WTC11 (cell line): ENCODE measurements around the gene NTN3. TPM values are rescaled to one million over a fixed set of nuclear protein-coding genes. Genes with fewer than 3 reads are reported as not detected.

Experiments used
- ATAC-seq: fragments of 200-7000 bp; cut with Tn5 transposase; 2 replicates; pipeline ENCODE4 v1.10.0; 2021; ENCODE audit warnings: mild to moderate bottlenecking, moderate library complexity
- CTCF ChIA-PET: fragments of 300-600 bp; sonication (Branson Sonifier 250); formaldehyde crosslinking; loops from one replicate; lab custom pipeline; 2021; ENCODE audit warnings: antibody characterized with exemption; lab: Charles Lee
- POLR2A ChIA-PET: fragments of 350-600 bp; sonication (Branson Sonifier 250); formaldehyde crosslinking; loops from one replicate; lab custom pipeline; 2021; ENCODE audit warnings: antibody characterized with exemption; lab: Charles Lee
- DNase-seq: peaks from one replicate; pipeline ENCODE4 v3.0.0; 2021; ENCODE audit warnings: low spot score
- H3K27ac Mint-ChIP-seq: 2 replicates; pipeline ENCODE4 v1.8.0; 2021; ENCODE audit warnings: mixed read lengths
- H3K27me3 Mint-ChIP-seq: 2 replicates; pipeline ENCODE4 v1.8.0; 2021; ENCODE audit warnings: low read depth, mild to moderate bottlenecking, moderate library complexity, mixed read lengths
- H3K36me3 Mint-ChIP-seq: 2 replicates; pipeline ENCODE4 v1.8.0; 2021; ENCODE audit warnings: mixed read lengths
- H3K4me1 Mint-ChIP-seq: 2 replicates; pipeline ENCODE4 v1.8.0; 2022; ENCODE audit warnings: mixed read lengths
- H3K4me3 Mint-ChIP-seq: 2 replicates; pipeline ENCODE4 v1.8.0; 2021; ENCODE audit warnings: mild to moderate bottlenecking, moderate library complexity, mixed read lengths
- H3K9me3 Mint-ChIP-seq: 2 replicates; pipeline ENCODE4 v1.8.0; 2021; ENCODE audit warnings: mixed read lengths
- ATF1 ChIP-seq: sonication (generic); formaldehyde crosslinking; IDR thresholded peaks from 2 replicates; pipeline ENCODE4 v1.8.1; 2023; ENCODE audit warnings: mild to moderate bottlenecking, moderate library complexity, missing genetic modification reagents
- CREB1 ChIP-seq: sonication (generic); formaldehyde crosslinking; IDR thresholded peaks from 2 replicates; pipeline ENCODE4 v1.8.0; 2023; ENCODE audit warnings: mild to moderate bottlenecking, missing genetic modification reagents
- GABPB1 ChIP-seq: sonication (generic); formaldehyde crosslinking; IDR thresholded peaks from 2 replicates; pipeline ENCODE4 v1.8.1; 2023; ENCODE audit warnings: mild to moderate bottlenecking, missing genetic modification reagents
- GRHL2 ChIP-seq: fragments of 250-450 bp; sonication (Bioruptor Pico); IDR thresholded peaks from 2 replicates; pipeline ENCODE4 v1.8.0; 2022; ENCODE audit warnings: mild to moderate bottlenecking, moderate library complexity; ENCODE audit not compliant: insufficient replicate concordance, severe bottlenecking
- IRF2 ChIP-seq: sonication (generic); formaldehyde crosslinking; IDR thresholded peaks from 2 replicates; pipeline ENCODE4 v1.8.0; 2022; ENCODE audit warnings: low read depth, missing genetic modification reagents, borderline replicate concordance
- JUN ChIP-seq: sonication (generic); formaldehyde crosslinking; IDR thresholded peaks from 2 replicates; pipeline ENCODE4 v1.8.0; 2023; ENCODE audit warnings: mild to moderate bottlenecking, missing genetic modification reagents
- MXD4 ChIP-seq: fragments of 250-450 bp; sonication (Bioruptor Pico); IDR thresholded peaks from 2 replicates; pipeline ENCODE4 v1.8.0; 2021; ENCODE audit warnings: mild to moderate bottlenecking, moderate library complexity, borderline replicate concordance
- NR2C2 ChIP-seq: sonication (generic); formaldehyde crosslinking; IDR thresholded peaks from 2 replicates; pipeline ENCODE4 v1.8.0; 2022; ENCODE audit warnings: mild to moderate bottlenecking, missing genetic modification reagents
- PRRX2 ChIP-seq: fragments of 250-450 bp; sonication (Bioruptor Pico); IDR thresholded peaks from 2 replicates; pipeline ENCODE4 v1.8.0; 2021; ENCODE audit warnings: mild to moderate bottlenecking
- RORB ChIP-seq: fragments of 250-450 bp; sonication (Bioruptor Pico); IDR thresholded peaks from 2 replicates; pipeline ENCODE4 v1.9.0; 2021; ENCODE audit warnings: mild to moderate bottlenecking
- ZNF416 ChIP-seq: fragments of 250-450 bp; sonication (Bioruptor Pico); IDR thresholded peaks from 2 replicates; pipeline ENCODE4 v1.9.0; 2021; ENCODE audit warnings: mild to moderate bottlenecking, inconsistent platforms
- ZNF671 ChIP-seq: fragments of 250-450 bp; sonication (Bioruptor Pico); IDR thresholded peaks from 2 replicates; pipeline ENCODE4 v1.8.0; 2021; ENCODE audit warnings: mild to moderate bottlenecking
- total RNA-seq: library from RNA; stranded (reverse); gene quantifications from 3 replicates; pipeline ENCODE4 v1.2.3, GENCODE V29; 2021
- TF ChIP-seq, protein P1 (sequence below): fragments of 250-450 bp; sonication (Bioruptor Pico); conservative IDR thresholded peaks from 2 replicates; pipeline ENCODE4 v1.9.0; 2021; ENCODE audit warnings: mild to moderate bottlenecking
- TF ChIP-seq, protein P2 (sequence below): fragments of 250-450 bp; sonication (Bioruptor Pico); IDR thresholded peaks from 2 replicates; pipeline ENCODE4 v2.1.2; 2022; ENCODE audit warnings: mild to moderate bottlenecking, moderate library complexity
- TF ChIP-seq, protein P3 (sequence below): sonication (generic); formaldehyde crosslinking; IDR thresholded peaks from 2 replicates; pipeline ENCODE4 v1.8.0; 2023; ENCODE audit warnings: missing genetic modification reagents
- TF ChIP-seq, protein P4 (sequence below): sonication (generic); formaldehyde crosslinking; IDR thresholded peaks from 2 replicates; pipeline ENCODE4 v1.8.1; 2022; ENCODE audit warnings: missing genetic modification reagents, borderline replicate concordance
- TF ChIP-seq, protein P5 (sequence below): sonication (generic); formaldehyde crosslinking; IDR thresholded peaks from 2 replicates; pipeline ENCODE4 v1.8.1; 2022; ENCODE audit warnings: low read depth, mild to moderate bottlenecking, moderate library complexity, missing genetic modification reagents, borderline replicate concordance
- TF ChIP-seq, protein P6 (sequence below): sonication (generic); formaldehyde crosslinking; IDR thresholded peaks from 2 replicates; pipeline ENCODE4 v1.8.1; 2023; ENCODE audit warnings: mild to moderate bottlenecking, missing genetic modification reagents, moderate library complexity
- TF ChIP-seq, protein P7 (sequence below): fragments of 250-450 bp; sonication (Bioruptor Pico); IDR thresholded peaks from 2 replicates; pipeline ENCODE4 v1.9.0; 2021; ENCODE audit warnings: moderate library complexity, mild to moderate bottlenecking, inconsistent platforms, borderline replicate concordance

NTN3 gene
- total RNA-seq, 1 experiment from 2014 or later, result 0.92 TPM

DNA sequence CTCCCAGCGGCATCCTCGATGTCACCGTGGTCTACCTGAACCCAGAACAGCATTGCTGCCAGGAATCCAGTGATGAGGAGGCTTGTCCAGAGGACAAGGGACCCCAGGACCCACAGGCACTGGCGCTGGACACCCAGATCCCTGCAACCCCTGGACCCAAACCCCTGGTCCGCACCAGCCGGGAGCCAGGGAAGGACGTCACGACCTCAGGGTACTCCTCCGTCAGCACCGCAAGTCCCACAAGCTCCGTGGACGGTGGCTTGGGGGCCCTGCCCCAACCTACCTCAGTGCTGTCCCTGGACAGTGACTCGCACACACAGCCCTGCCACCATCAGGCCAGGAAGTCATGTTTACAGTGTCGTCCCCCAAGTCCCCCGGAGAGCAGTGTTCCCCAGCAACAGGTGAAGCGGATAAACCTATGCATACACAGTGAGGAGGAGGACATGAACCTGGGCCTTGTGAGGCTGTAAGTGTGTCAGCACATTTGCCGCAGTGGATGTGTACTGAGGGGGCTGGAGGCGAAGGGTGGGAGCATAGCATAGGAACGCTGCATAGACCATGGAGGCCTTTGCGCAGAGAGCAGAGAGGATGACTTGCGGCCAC lies 14.4 kb upstream of the NTN3 start:
- TF ChIP-seq, protein P1, sequence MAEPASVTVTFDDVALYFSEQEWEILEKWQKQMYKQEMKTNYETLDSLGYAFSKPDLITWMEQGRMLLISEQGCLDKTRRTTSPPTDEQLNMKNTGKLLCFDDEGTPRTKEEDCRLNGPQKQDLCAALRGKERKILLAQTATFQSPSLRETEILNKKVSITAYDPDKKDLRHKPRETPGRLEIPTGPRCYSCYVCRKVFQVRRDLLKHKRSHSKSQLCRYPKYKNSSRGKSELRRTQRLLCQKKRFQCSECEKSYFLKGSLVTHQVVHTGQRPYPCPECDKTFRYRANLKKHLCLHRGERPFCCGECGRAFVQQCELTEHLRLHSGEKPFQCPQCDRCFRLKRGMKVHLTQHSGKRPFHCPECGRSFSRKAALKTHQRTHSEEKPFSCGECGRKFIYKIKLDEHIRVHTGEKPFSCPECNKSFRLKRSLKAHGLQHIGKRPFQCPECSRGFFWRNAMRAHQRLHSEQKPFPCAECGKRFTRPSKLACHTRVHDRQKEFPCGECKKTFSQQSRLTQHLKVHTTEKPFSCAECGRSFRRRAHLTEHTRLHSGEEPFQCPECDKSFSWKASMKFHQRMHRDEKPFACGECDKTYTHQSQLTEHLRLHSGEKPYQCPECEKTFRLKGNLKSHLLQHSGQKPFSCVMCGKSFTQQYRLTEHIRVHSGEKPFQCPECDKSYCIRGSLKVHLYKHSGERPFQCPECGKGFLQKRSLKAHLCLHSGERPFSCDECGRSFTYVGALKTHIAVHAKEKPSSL (CRISPR knock-in tag), result no peak
- TF ChIP-seq, protein P2, sequence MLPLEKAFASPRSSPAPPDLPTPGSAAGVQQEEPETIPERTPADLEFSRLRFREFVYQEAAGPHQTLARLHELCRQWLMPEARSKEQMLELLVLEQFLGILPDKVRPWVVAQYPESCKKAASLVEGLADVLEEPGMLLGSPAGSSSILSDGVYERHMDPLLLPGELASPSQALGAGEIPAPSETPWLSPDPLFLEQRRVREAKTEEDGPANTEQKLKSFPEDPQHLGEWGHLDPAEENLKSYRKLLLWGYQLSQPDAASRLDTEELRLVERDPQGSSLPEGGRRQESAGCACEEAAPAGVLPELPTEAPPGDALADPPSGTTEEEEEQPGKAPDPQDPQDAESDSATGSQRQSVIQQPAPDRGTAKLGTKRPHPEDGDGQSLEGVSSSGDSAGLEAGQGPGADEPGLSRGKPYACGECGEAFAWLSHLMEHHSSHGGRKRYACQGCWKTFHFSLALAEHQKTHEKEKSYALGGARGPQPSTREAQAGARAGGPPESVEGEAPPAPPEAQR, result no peak
- no peak for TF ChIP-seq GRHL2 (CRISPR knock-in tag)
- TF ChIP-seq GABPB1, result no peak
- TF ChIP-seq PRRX2 (CRISPR knock-in tag), result no peak
- TF ChIP-seq, protein P3, sequence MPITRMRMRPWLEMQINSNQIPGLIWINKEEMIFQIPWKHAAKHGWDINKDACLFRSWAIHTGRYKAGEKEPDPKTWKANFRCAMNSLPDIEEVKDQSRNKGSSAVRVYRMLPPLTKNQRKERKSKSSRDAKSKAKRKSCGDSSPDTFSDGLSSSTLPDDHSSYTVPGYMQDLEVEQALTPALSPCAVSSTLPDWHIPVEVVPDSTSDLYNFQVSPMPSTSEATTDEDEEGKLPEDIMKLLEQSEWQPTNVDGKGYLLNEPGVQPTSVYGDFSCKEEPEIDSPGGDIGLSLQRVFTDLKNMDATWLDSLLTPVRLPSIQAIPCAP, result no peak
- no peak for TF ChIP-seq CREB1 (CRISPR knock-in tag)
- TF ChIP-seq, protein P4, sequence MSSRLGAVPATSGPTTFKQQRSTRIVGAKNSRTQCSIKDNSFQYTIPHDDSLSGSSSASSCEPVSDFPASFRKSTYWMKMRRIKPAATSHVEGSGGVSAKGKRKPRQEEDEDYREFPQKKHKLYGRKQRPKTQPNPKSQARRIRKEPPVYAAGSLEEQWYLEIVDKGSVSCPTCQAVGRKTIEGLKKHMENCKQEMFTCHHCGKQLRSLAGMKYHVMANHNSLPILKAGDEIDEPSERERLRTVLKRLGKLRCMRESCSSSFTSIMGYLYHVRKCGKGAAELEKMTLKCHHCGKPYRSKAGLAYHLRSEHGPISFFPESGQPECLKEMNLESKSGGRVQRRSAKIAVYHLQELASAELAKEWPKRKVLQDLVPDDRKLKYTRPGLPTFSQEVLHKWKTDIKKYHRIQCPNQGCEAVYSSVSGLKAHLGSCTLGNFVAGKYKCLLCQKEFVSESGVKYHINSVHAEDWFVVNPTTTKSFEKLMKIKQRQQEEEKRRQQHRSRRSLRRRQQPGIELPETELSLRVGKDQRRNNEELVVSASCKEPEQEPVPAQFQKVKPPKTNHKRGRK (CRISPR knock-in tag), result no peak
- no peak for TF ChIP-seq MXD4
- no peak for TF ChIP-seq JUN (CRISPR knock-in tag)
- TF ChIP-seq NR2C2, result no peak
- TF ChIP-seq, protein P5, sequence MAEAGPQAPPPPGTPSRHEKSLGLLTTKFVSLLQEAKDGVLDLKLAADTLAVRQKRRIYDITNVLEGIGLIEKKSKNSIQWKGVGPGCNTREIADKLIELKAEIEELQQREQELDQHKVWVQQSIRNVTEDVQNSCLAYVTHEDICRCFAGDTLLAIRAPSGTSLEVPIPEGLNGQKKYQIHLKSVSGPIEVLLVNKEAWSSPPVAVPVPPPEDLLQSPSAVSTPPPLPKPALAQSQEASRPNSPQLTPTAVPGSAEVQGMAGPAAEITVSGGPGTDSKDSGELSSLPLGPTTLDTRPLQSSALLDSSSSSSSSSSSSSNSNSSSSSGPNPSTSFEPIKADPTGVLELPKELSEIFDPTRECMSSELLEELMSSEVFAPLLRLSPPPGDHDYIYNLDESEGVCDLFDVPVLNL, result no peak
- no peak for TF ChIP-seq ZNF671 (CRISPR knock-in tag)
- TF ChIP-seq, protein P6, sequence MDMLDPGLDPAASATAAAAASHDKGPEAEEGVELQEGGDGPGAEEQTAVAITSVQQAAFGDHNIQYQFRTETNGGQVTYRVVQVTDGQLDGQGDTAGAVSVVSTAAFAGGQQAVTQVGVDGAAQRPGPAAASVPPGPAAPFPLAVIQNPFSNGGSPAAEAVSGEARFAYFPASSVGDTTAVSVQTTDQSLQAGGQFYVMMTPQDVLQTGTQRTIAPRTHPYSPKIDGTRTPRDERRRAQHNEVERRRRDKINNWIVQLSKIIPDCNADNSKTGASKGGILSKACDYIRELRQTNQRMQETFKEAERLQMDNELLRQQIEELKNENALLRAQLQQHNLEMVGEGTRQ (CRISPR knock-in tag), result no peak
- no peak for TF ChIP-seq ZNF416 (CRISPR knock-in tag)
- TF ChIP-seq, protein P7, sequence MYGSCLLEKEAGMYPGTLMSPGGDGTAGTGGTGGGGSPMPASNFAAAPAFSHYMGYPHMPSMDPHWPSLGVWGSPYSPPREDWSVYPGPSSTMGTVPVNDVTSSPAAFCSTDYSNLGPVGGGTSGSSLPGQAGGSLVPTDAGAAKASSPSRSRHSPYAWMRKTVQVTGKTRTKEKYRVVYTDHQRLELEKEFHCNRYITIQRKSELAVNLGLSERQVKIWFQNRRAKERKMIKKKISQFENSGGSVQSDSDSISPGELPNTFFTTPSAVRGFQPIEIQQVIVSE (CRISPR knock-in tag), result no peak
- TF ChIP-seq ATF1, result no peak
- TF ChIP-seq RORB (CRISPR knock-in tag), result no peak
- TF ChIP-seq IRF2 (CRISPR knock-in tag), result no peak
- Mint-ChIP-seq H3K27me3 (no peaks in the 10 kb centered on the region), H3K36me3 (peaks cover 43% of the 10 kb centered on the region), H3K9me3 (no peaks in the 10 kb centered on the region), H3K4me3 (no peak overlapping the region), H3K27ac (no peak overlapping the region), H3K4me1 (peaks cover 10% of the 10 kb centered on the region)
- CTCF ChIA-PET, result interaction anchor here (1.0 to 3.8 kb wide), 2 partner anchors 45 kb away, joined by 4 to 42 read pairs; no protein-coding TSS in a partner anchor
- DNase-seq (no peak), ATAC-seq (no peak)
- POLR2A ChIA-PET, result interaction anchor here (0.5 to 0.6 kb wide), 2 partner anchors 184 to 438 kb away, joined by 4 to 5 read pairs; no protein-coding TSS in a partner anchor
